Left cardiac atrium (tissue), 4 donors: Measurements from ENCODE around the gene LHX5. TPM values are rescaled to one million over a fixed set of nuclear protein-coding genes. Genes with fewer than 3 reads are reported as not detected.
A peak's percentile ranks its signal among the peaks of the same experiment; 100 is the strongest.
"Not testable (repeated sequence)": the region's sequence is repeated elsewhere in the genome, so short reads cannot be mapped to it uniquely, and the experiment has no call there.

Source experiments
- ATAC-seq, 2 donors: fragments of 200-7000 bp; cut with Tn5 transposase; one replicate each; pipeline ENCODE4 v1.9.1; 2020; ENCODE audit warnings: mild to moderate bottlenecking in 2 of 2, moderate library complexity in 2 of 2
- DNase-seq: peaks from one replicate; pipeline ENCODE4 v3.0.0-alpha.2; 2020
- intact Hi-C, 2 donors: fragments of 100-400 bp; cut with DNase I; formaldehyde crosslinking; loops; one replicate each; pipeline versions ENCODE4 v1.14.1 to v1.15.1; 2022 to 2023
- long read RNA-seq: library from polyadenylated mRNA; unstranded; transcript quantifications from one replicate; pipeline ENCODE4 v2.0.0, GENCODE V29; 2021
- total RNA-seq, 2 donors: library from RNA; stranded (reverse); fragmentation: NEBNext Ultra II Directional; extraction: Animal tissue kit (Norgen Biotek cat#: 25700); gene quantifications; one replicate each; pipeline ENCODE4 v1.2.1, GENCODE V29; 2021
- donor health status: DM: no; HTN: yes; CAD: no.
- donor health status: DM: no; HTN: yes; CAD: no; lungs with severe emphysema.
- donor health status: DM: yes; HTN: yes; CAD: no.
- donor health status: Dilated cardiomyopathy.

Gene LHX5
- total RNA-seq: not detected
- long read RNA-seq: 0 reads

DNA sequence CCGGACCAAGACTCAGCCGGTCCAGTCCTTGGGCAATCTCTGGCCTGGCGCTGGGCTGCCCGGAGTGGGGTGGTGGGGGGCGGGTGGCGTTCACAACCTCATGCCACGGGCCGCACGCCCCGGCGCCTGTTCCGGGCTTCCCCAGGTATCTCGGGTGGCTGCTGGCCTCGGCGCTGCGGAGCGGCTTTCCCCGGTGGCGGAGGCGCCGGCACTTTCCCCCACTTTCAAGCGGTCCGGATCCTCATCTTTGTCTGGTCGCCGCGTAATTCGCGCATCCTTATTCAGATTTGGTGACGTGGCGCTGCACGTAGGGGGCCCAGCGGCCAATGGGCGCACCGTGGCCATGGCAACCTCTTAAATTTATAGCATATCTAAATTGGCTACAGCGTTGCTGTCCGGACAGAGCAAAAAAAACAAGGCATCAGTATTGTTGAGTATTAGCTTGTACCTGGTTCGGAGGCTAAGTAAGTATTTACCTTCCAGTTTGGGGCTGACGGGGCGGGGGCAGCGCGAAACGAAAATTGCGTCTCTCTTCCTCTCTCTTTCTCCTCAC lies at the start of gene LHX5:
LHX5 (minus strand) TSS at position 253 of the 553 bp plus-strand sequence. CDS start 373 bp downstream, outside the sequence.
- intact Hi-C loops: no loop called here
- DNase-seq (no peak), ATAC-seq (no peak)

DNA sequence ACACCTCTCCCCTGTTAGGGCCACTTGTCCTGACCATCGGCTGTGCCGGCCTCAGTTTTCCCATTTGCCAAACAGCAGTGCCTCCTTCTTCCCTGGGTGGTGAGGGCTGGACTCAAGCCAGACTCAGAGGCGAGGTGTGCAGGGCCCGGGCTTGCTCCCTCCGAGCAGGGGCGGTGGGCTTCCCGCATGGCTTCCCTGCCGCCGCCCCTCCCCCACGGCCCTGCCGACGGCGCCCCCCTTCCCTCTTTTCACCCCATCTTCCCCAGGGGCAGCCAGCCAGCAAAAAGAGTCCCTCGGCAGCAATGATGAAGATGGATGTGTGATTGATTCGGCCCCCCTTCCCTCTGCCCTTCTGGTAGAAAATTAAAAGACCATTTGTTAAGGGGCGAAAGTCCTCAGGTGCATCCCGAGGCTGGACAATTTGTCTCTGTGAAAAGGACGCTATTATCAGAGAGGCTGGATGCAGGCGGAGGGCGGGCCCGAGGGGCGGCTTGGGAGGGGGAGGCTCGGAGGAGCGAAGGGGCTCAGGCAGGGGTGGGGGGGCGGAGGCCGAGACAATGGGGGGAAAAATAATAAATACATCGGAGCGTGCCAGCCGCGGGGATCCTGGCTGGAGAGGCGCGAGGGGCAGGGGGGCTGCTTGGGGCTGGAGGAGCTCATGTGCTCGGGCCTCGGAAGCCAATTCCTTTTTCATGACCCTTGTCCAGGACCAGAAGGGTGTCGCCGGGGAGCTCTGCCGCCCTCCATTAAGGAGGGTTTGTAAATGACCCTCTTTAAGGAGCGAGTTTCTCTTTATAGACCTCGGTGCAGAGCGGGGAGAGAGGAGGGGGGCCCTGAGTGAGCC lies 48.0 kb upstream of the LHX5 start:
- DNase-seq (no peak), ATAC-seq (no peak)
- intact Hi-C loops: no loop called here

DNA sequence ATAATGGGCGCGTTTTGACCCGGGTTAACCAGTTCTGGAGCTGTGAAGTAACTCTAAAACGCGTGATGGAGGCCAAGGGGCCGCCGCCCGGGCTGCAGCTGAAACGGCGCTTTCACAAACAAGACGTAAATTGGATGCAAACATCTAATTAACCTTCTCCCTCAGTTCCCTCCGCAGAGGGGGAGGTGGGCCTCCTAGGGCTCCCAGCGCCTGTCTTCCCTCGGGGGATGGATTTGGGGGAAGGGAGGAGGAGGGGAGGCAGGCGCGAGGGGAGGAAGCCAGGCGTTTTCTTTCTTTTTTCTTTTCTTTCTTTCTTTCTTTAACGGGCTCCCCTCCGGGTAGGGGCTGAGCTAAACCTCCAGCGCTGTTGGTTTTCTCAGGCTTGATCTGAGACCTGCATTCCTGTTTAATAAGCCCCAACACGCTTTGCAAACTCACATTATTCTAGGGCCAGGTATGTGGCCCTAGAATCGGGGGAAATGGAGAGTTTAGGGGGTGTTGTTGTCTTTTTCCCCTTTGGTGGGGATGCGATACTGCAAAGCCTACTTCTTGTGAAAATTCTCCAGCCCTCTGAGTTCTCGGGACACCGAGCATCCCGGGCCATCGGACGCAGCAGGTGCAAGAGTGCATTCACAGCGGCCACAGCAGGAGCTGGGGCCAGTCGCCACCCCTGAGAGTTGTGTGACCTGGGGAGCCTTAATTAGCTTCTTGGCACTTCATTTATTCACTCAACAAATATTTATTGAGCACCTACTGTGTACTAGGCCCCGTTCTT lies 43.6 kb upstream of the LHX5 start:
- intact Hi-C loops: no loop called here
- ATAC-seq: no peak

DNA sequence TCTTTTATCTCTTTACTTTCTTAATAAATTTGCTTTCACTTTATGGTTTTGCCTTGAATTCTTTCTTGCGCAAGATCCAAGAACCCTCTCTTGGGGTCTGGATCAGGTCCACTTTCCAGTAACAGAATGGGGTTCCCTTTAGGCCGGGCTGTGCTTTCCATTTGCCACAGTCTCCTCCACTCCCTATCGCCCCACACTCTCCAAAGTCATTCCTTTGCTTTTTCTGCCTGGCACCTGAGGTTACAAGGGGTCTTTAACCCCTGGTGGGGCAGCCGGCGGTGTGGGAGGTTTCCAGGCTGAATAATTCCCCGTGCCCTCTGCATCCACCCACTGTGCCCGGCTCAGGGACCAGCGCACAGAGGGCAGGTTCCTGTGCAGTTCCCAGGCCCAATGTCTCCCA lies 42.9 kb upstream of the LHX5 start:
- intact Hi-C loops: no loop called here
- no peak for ATAC-seq
- no peak for DNase-seq

More for the DNA sequence above, 43.6 kb upstream of the LHX5 start:
- no peak for DNase-seq

DNA sequence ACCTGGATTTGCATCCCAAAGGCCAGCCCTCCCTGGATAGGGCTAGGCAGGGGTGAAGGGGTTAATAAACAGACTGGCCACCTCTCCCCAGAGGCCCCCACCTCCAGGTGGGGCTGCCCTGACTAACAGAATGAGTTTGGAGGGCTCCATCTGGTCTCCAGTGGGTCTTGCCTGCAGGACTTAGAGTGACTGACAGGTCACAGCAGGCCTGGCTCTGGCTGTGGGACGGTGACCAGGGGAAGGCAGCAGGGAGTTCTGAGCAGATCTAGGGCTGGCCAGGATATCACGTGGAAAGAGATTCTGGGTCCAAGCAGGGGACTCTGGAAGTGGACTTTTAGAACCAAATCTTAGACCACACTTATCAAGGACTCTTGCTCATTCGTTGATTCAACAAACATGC lies 40.9 kb upstream of the LHX5 start:
- no peak for ATAC-seq
- intact Hi-C loops: no loop called here
- DNase-seq: no peak

DNA sequence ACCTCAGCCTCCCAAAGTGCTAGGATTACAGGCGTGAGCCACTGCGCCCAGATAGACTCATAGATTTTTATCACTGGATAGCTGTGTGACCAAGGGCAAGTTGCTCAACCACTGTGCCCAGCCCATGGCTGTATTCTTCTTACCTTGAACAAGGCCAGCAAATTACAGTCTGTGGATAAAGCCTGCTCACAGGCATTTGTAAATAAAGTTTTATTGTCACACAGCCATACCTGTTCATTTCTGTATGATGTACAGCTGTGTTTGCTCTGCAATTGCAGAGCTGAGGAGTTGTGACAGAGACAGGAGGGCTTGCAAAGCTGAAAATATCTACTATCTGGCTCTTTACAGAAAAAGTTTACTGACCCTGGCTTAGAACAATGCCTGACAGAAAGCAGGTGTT lies 35.2 kb upstream of the LHX5 start:
- DNase-seq: no peak
- no peak for ATAC-seq
- intact Hi-C loops: no loop called here

DNA sequence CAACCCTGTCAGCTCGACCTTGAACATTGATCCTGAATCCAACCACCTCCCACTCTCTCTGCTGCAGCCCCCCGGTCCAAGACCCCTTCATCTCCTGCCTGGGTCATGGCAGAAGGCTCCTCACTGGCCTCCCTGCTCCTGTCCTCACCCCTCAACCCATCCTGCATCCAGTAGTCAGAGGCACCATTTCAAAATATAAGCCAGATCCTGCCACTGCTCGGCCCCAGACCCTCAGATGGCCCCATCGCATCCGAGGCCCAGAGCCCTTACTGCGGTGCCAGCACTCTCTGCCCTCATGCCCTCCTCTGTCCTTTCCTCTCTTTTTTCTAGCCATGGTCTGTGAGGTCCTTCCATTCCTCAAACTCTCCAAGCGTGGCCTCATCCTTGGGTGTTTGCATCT lies 34.3 kb upstream of the LHX5 start:
- no peak for ATAC-seq
- intact Hi-C loops: no loop called here
- no peak for DNase-seq

DNA sequence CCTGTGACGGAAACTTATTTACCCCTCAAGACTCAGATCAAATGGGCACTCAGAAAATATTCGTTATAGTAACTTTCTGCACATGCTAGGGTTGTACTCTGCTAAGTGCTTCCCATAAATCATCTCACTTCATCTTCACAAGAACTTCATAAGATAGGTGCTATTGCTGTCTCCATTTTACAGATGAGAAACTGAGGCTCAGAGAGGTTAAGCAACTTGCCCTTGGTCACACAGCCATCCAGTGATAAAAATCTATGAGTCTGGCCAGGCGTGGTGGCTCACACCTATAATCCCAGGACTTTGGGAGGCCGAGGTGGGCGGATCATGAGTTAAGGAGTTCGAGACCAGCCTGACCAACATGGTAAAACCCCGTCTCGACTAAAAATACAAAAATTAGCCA lies 33.2 kb upstream of the LHX5 start:
- intact Hi-C loops: no loop called here
- no peak for ATAC-seq
- no peak for DNase-seq

DNA sequence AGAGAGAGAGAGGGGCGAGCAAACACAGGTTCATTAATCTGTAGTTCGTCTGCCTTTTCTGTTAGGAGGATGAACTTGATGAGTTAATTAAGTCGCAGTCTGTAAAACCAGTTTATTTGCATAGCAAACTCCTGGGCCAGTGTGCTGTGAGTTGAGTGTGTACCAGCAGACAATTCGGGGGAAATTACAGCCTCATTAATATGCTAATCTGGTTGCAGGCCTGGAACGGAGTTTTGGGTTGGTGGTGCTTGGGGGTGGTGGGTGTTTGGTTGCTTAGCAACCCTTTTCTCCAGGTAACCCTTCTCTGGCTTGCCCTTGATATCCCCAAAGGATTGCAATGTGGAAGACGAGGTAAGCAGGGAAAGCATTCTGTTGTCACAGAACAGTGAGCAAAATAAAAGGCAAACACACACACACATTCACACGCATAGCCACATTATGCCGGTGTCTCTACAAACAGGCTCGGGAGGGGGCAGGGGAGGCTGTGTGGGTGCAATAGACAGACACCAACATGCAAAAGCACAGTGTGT lies 29.2 kb upstream of the LHX5 start:
- ATAC-seq (no peak), DNase-seq (no peak)
- intact Hi-C loops: no loop called here

DNA sequence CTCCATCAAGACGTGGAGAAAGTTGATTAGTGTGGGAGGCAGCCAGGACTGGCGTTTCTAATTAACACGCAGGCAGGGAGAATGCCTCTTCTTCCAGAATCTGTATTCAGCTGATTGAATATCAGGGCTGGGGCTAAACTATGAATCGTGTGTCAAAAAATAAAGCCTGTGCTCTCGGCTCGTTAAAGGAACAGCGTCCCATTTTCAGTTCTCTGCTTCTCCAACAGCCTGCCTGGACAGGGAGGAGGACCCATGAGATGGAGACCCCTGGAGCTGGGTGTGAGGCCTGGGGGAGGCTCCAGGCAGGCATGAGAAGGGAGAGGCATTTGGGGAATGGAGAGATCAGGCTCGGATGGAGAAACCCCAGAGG lies 28.6 kb upstream of the LHX5 start:
- intact Hi-C loops: no loop called here

DNA sequence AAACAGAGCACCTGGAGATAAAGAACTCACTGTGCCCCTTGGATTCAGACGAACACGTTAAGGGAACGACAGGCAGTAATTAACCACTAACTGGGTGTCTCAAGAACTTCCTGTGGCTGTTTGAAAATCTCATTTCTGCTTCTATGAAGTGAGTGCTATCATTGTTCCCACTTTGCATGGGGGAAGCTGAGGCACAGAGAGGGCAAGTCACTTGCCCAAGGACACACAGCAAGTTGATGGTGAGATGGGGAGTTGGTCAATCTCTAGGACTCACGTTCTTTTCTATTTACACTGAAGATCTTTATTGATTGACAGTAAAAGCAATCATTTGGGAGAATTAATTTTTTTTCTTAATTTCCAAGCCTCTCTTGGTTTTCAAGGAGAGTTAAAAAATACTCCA lies 26.8 kb upstream of the LHX5 start:
- DNase-seq: no peak
- ATAC-seq: no peak
- intact Hi-C loops: no loop called here

More for the DNA sequence above, 28.6 kb upstream of the LHX5 start:
- ATAC-seq (no peak), DNase-seq (no peak)

DNA sequence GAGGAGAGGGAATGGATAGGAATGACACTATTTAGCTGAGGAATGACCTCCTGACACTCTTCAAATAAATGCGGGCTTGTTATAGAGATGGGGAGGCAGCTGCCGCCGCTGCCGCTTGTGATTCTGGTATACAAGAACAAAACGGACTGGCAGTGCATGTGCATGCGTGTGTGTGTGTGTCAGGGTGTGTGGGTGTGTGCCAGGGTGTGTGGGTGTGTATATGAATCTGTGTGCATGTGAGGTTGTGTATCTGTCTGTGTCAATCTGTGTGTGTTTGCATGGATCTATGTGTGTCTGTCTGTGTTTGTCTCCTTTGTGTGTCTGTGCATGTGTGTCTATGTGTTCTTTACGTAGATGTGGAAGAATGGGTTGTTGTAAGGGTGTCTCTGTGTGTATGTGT lies 26.0 kb upstream of the LHX5 start:
- ATAC-seq: no peak
- intact Hi-C loops: no loop called here
- no peak for DNase-seq

DNA sequence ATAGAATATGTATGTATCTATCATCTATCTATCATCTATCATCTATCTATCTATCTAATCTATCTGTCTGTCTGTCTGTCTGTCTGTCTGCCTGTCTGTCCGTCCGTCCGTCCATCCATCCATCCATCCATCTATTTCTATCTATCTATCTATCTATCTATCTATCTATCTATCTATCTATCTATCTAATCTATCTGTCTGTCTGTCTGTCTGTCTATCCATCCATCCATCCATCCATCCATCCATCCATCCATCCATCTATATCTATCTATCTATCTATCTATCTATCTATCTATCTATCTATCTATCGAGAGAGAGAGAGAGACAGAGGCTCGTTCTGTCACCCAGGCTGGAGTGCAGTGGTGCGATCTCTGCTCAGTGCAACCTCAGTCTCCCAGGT lies 24.3 kb upstream of the LHX5 start:
- DNase-seq, ATAC-seq, intact Hi-C loops: not testable (repeated sequence)

DNA sequence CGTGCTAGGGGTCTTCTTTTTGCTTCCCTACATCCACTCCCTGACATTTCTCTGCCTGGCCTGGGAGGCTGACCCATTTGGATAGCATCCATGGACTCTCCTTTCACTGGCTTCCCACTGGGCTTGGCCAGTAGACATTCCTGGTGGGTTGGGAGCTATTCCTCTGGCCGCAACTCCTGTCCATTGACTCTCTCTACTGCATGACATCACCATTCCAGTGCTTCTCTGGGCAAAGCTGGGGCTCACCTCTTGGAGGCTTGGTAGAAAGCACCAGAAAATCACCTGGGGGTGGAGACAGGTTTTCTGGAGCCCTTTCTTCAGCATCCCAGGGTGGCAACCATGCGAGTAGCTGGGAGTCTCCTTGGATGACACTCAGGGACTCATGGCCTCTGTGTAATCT lies 16.7 kb upstream of the LHX5 start:
- intact Hi-C loops: no loop called here
- no peak for DNase-seq
- ATAC-seq: no peak

DNA sequence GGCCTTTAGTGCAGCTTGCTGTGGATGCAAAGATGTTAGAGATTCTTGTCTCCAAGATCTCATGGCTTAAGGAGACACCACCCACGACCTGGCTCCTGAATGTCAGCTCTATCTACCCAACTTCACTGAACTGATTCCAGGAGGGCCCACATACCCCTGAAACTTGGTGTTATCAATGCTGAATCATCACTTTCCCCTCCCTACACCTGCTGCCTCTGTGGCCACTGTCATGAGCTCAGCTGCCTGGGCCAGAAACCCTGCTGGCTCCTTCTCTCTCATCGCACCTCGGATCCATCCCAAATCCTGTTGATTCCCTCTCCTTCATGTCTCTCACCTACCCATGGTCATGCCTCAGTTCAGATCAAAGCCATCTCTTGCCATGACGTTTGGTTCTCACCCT lies 15.1 kb upstream of the LHX5 start:
- ATAC-seq (no peak), DNase-seq (no peak)
- intact Hi-C loops: no loop called here

DNA sequence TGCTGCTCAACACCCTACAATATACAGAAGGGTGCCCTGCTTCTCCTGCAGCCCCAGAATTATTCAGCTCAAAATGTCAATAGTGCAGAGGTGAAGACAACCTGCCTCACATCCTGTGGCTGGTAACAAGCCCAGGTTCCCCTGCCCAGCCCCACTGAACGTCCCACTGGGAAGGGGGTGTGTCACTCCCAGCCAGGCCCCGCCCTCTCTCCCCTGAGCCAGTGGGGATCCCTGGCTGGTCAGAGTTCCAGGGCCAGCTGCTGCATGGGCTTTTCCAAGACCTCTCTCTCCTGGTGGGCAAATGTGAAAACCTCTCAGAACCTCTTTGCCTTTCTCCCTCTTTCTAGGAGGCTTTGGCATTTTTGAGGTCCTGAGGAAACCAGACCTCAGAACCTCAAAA lies 13.7 kb upstream of the LHX5 start:
- no peak for DNase-seq
- intact Hi-C loops: no loop called here
- no peak for ATAC-seq

DNA sequence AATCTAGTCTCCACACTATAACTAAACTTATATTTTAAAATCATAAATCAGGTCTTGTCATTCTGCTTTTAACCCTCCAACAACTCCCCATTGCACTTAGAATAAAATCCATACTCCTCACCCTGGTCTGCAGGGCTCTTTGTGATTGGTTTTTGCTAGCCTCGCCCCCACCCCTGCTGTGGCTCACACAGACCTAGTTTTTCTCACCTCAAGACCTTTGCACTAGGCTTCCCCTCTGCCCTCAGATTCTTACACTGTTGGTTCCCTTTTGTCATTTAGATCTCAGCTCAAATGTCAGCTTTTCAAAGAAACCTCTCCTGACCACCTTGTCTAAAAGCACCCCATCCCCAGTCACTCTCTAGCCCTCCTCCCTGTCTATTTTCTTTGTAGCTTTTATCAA lies 10.7 kb upstream of the LHX5 start:
- intact Hi-C loops: no loop called here
- no peak for DNase-seq
- ATAC-seq: no peak

DNA sequence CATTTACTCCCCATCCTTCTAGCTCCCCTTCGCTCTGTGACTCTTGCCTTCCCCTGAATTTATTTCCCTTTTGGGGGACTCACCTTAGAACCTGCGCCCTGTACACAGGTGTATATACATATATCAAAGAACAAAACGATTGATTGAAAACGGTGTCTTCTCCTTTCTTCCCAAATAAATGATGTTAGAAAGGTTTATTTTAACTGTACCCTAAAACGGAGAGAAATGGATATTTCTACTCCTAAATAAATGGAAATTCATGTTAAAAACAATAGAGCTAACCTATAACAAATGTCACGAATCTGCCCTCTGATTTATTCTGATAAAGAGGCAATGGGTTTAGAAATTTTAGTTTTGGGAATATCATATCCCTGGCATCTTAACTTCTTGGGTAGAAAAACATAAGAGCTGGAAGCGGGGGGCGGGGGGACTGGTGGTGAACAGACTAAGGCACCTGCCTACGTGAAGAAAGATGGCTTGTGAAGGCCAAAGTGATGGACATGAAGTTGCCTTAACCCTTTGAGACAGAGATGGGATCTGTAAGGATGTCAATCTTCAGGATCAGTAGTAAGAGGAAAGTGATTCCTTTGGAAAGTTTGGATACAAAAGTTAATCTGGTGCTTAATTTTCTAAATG lies 8.8 kb upstream of the LHX5 start:
- intact Hi-C loops: no loop called here
- DNase-seq (no peak), ATAC-seq (no peak)

DNA sequence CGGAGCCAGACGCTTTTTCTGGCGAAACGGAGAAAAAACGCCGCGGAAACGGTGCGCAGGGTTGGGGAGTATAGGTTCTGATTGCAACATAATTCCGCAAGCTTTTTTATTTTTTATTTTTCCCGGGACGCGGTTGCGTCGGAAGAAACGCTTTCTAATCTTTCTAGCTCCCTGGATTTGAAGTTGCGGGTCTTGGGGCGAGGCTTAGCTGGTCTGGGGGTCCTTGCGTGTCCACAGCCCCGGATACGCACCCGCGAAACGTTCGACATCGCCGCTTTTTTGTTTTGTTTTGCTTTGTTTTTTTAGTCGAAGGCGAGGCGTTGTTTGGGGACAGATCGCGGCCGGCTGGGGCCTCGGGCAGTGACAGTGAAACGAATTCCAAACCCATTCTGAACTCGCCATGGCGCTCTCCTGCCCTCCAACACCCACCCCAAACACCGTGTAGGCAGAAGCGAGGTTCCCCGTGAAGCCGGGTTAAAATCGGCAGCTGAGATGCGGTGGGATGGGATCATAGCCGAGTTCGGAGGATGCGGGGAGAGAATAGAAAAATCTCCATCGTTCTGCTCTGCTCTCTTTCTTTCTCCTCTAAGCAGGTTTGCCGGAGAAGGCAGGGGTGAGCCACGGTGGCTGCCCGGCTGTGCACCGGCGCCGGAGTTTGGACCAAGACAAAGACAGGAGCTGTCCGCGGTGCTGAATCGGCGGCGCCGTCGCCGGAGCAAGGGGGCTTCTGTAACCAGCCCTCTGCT lies 8.1 kb upstream of the LHX5 start:
- ATAC-seq (peak; percentile 57 to 62), DNase-seq (no peak)
- intact Hi-C loops: no loop called here
